ENCODE measurements around the gene PRMT7.

Gene PRMT7

GRCh38 chr16:68376590-68376989 is 65.8 kb downstream of the PRMT7 start:
- no peak for DNase-seq (ENCODE audit: low spot score)

DNA sequence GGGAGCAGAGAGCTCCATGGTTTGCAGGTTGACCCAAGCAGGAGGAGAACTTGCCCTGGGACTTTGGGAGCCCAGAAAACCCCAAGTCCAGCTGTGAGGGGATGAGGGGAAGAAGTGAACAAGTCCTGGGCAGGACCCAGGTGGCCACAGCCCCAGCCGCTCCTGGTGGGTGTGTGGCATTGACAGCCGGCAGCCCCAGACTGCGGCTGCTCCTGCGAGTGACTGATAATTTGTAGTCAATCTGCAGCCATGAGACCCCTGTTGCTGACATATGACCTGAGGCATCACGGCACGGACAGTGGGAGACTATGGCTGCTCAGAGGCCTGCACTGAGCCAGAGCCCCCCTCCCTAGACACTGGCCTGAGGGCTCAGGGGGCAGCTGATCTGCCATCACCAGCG is 66.4 kb downstream of the PRMT7 start:
- no peak for DNase-seq (ENCODE audit: low spot score)

GRCh38 chr16:68377667-68378393 is 67.0 kb downstream of the PRMT7 start:
- no peak for DNase-seq (ENCODE audit: low spot score)

GRCh38 chr16:68378436-68379415 is 67.9 kb downstream of the PRMT7 start:
- no peak for DNase-seq (ENCODE audit: low spot score)

GRCh38 chr16:68379472-68380347 is 68.9 kb downstream of the PRMT7 start:
- DNase-seq (ENCODE audit: low spot score): no peak

GRCh38 chr16:68380348-68380670 is 69.5 kb downstream of the PRMT7 start:
- DNase-seq (ENCODE audit: low spot score): no peak

DNA sequence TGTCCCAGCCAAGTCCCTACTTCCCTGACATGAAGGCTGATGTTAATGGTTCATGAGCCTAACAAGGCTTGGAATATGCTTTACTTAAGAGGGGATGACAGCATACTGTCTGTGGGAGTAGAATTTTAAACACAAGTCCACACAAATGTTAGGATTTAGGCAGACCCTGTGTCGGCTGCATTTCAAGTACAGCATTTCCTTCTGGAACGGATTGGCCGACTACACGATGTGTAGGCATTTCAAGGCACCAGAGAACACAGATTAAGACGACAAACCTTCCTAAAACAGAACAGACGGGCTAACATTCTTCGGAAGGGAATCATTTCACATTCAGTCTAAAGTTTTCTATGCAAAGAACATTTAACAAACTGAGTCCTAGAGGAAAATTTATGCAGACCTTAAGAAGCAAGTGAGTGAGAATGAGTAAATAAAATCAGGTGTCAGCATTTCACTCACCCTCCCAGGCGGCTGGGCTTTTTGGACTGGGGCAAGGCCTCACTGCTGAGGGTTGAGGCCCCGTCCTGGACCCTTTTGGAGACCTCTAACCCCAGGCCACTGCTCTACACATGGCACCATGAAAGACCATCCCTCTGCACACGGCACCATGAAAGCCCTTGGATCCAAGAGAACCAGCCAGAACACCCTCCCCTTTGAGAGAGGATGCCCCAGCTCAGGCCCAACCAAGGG is 70.0 kb downstream of the PRMT7 start:
- no peak for DNase-seq (ENCODE audit: low spot score)

DNA sequence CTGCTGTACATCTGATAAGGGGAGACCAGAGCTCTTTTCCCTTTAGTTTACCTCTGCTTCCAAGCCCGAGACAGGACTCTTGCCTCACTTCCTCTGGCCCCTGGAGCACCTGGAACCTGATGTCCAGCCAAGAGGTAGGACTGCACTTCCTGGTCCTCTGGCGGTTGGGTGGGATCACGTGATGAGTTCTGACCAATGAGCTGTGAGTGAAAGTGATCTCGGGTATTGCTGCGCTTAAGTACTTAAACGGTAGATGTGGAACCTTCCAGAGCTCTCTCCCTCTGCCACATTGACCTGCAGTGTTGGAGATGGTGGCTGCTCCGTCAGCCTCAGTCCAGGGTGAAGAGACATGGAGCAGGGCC is 70.5 kb downstream of the PRMT7 start:
- DNase-seq (ENCODE audit: low spot score): no peak

GRCh38 chr16:68382296-68382718 is 71.5 kb downstream of the PRMT7 start:
- no peak for DNase-seq (ENCODE audit: low spot score)

- no peak for DNase-seq (ENCODE audit: low spot score)
Measured at GRCh38 chr16:68383858-68384257, 73.0 kb downstream of the PRMT7 start.

DNA sequence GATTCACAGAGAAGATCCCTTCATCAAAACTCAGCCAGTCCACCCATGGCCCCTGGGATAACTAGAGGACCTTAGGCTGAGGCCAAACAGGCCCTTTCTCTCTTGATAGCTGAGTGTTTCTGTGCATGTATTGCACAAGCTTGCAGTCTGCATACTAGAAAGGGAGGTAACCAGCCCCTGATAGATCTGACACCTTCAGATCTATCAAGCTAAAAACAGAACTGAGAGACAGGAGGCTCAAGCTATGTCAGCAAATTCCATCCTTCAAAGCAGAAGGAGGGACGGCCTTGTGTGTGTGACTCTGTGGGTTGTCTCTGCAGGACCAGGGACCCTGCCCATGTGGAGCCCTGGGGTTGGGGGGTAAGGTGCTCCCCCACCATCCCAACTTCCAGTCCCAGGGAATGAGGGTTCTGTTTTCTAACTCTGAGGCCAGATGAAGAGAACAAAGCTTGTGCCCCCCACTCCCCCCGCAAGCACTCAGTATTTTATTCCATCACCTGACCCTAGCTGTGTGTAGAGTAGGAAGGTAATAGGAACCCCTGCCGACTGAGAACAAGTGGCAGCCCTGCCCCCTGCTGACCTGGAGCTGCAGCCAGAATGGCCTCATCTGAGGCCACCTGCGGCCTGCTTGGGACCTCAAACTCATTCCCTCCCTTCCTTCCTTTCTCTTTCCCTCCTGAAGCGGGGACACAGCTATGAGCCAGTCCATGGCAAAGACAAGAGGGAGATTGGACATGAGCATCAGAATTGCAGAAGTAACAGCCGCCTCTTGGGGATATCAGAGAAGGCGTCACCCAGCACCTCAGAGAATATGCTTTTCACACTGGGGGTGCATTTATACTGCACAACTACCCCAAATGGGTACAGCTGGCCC is 73.7 kb downstream of the PRMT7 start:
- DNase-seq (ENCODE audit: low spot score): no peak

GRCh38 chr16:68385371-68385770 is 74.6 kb downstream of the PRMT7 start:
- no peak for DNase-seq (ENCODE audit: low spot score)

DNA sequence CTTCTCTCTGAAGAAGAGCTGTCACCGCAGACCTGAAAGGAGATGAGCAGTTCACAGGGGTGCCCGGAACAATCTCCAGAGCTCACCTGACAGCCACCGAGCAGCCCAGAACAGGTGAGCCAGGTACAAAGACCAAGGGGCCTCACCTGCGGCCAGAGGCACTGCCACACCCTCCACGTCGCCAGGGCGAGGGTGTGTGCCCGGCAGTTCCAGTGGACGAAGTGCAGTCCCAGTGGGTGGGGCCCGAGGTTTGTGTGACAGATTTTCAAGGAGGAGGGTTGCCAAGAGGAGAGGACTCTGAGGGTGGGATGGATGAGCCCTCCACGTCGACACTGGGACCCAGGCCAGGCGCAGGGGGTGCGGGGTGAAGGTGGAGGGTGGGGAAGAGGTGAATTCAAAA is 75.8 kb downstream of the PRMT7 start:
- no peak for DNase-seq (ENCODE audit: low spot score)

DNA sequence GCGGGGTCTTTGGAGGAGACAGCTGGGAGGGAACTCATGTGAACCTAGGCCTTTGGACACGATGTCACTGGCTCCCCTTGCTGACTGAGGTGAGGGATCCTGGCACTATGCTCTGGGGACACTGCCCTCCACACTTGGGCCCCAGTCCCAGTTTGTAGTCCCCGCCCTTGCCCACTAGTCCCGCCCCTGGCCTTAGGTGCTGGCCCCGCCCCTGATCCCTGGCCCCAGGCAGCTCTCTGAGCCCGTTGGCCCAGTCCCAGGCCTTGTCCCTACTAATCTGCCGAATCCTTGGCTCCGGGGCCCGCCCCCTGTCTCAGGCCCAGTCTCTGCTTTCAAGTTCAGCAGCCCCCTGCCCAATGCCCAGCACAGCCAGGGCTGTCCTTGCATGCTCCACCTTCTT is 76.5 kb downstream of the PRMT7 start:
- no peak for DNase-seq (ENCODE audit: low spot score)

DNA sequence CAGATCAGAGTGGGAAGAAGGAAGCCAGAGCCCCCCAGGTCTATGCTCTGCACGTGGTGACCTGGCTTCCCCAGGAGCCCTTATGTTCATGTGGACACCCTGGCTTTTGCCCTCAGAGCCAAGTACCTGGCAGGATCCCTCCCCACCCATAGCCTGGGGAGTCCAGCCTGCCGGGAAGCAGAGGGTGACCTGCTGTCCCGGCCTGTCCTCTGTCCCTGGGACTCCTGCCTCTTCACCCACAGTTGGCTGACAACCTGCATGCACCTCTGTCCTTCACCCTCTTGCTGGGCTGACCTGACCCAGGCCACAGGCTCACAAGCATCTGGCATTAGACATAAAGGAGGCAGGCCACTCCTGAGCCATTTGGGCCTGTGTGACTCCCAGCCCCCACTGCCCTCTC is 77.3 kb downstream of the PRMT7 start:
- no peak for DNase-seq (ENCODE audit: low spot score)

DNA sequence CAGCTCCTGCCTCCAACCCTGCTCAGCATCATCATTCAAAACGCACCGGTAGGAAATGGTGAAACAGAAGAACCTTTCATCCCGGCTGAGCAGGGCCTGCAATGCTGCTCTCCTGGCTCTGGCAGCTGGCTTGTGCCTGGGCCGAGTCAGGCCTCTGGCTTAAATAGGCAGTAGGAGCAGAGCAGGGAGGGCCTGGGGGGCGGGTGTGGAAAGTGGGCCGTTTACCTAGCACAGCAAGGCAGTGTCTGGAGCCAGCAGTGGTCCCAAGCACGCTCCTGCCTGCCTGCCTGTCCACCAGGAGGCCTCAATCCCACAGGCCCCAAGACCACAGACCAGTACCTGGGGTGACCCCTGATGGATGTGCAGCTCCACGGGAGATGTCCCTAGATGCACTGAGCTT is 78.2 kb downstream of the PRMT7 start:
- no peak for DNase-seq (ENCODE audit: low spot score)

GRCh38 chr16:68389750-68390371 is 79.0 kb downstream of the PRMT7 start:
- DNase-seq (ENCODE audit: low spot score): no peak

- DNase-seq (ENCODE audit: low spot score): no peak
Measured at GRCh38 chr16:68393333-68393732, 82.5 kb downstream of the PRMT7 start.

DNA sequence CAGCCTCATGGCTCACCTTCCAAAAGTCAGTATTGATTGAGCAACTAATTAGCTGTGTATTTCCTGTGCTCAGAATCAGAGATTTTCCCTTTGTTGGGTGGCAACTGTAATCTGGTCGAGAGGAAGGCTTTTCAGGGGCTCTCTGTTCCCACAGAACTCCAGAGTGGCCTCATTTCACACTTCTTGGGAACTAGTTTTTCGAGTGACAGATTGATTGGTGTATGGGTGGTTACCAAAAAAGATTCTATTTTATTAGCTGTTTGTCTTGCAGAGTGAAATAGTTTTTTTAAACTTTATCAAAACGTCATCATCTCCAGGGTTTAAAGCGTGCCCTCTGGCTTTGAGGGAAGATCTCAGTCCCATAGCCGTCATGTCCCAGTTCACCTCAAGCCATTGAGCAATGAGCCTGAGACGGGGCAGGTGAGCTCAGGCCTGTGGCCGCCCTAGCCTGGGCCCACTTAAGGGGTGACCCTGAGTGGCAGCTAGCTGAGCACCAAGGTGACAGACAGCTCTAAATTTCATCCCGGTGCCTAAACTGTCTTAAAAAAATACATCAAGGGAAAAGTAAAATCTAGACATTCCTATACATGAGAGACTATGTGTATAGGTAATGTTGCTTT is 84.5 kb downstream of the PRMT7 start:
- DNase-seq (ENCODE audit: low spot score): no peak

DNA sequence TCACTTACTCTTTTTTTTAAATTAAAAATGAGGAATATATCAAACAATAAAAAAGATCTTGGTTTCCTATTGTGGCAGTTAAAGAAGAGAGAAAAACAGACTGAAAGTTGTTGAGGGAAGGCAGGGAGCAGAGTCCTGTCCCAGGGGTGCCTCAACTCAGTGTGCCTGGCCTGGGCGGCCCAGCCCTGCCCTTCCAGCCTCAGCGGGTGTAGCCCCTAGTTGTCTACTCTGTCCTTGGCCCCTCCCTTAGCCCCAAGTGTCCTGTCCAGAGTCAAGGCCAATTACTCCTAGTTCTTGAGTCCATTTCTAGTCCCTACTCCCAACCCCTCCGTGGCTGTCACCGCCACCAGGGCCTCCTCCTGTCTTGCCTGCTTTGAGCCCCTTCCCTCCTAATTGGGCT is 85.0 kb downstream of the PRMT7 start:
- DNase-seq (ENCODE audit: low spot score): no peak

Data from COLO829 (cell line).